GM10248 (cell line): ENCODE measurements around the gene ST6GALNAC6.

Experiments used
- CTCF ChIA-PET: fragments of 300-600 bp; sonication (Branson Sonifier 250); formaldehyde crosslinking; extraction: SDS; loops from one replicate; lab custom pipeline; 2021; ENCODE audit warnings: antibody characterized with exemption; lab: Yijun Ruan, JAX
- POLR2A ChIA-PET: fragments of 350-650 bp; sonication (Branson Sonifier 250); formaldehyde crosslinking; extraction: SDS; loops from one replicate; lab custom pipeline; 2020; ENCODE audit warnings: antibody characterized with exemption; lab: Yijun Ruan, JAX
- DNase-seq: peaks from one replicate; pipeline ENCODE4 v3.0.0; 2012; ENCODE audit errors: extremely low spot score
- TF ChIP-seq, protein P1 (sequence below): IDR thresholded peaks from 2 replicates; pipeline ENCODE4 v1.5.1; 2012; ENCODE audit warnings: mild to moderate bottlenecking, low read depth; ENCODE audit errors: extremely low read depth, missing control alignments, control extremely low read depth

The ST6GALNAC6 gene, protein sequence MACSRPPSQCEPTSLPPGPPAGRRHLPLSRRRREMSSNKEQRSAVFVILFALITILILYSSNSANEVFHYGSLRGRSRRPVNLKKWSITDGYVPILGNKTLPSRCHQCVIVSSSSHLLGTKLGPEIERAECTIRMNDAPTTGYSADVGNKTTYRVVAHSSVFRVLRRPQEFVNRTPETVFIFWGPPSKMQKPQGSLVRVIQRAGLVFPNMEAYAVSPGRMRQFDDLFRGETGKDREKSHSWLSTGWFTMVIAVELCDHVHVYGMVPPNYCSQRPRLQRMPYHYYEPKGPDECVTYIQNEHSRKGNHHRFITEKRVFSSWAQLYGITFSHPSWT

DNA sequence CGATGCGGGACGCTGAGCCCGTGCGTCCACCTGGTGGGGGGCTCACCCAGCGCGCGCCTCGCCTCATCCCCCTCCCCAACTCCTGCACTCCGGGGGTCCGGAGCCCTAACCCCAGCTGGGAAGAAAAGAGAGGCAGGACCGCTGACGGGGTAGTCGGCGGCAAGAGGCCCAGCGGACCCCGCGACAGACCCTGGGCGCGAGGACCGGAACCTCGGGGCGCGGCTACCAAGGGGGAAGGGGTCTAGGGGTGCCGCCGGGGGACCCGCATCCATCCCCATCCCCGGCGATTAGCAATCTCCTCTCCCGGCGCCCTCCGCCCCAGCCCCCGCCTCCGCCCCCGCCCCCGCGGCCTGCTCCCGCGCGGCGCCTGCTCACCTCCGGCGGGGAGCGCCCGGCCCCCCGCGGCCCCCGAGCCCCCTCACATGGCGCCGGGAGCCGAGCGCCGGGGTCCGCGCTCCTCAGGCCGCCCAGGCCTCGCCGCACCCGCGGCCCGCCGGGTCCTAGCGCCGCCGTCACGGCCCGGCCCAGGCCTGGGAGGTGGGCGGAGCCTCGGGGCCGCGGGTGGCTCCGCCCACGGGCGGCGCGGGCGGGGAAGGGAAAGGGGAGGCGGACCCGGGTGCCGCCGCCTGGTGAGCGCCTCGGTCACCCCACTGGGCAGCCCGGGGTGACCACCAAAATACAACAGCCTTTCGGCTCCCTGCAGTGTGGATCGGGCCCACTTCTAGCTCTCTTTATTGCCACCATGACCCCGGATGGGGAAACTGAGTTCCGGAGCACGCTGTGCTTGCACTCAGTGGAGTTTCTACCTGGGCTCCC, at the start of gene ST6GALNAC6:
ST6GALNAC6 (minus strand) TSS at position 476 of the 816 bp plus-strand sequence. CDS start 1,622 bp downstream, outside the sequence.
- peak; percentile 93 for DNase-seq

DNA sequence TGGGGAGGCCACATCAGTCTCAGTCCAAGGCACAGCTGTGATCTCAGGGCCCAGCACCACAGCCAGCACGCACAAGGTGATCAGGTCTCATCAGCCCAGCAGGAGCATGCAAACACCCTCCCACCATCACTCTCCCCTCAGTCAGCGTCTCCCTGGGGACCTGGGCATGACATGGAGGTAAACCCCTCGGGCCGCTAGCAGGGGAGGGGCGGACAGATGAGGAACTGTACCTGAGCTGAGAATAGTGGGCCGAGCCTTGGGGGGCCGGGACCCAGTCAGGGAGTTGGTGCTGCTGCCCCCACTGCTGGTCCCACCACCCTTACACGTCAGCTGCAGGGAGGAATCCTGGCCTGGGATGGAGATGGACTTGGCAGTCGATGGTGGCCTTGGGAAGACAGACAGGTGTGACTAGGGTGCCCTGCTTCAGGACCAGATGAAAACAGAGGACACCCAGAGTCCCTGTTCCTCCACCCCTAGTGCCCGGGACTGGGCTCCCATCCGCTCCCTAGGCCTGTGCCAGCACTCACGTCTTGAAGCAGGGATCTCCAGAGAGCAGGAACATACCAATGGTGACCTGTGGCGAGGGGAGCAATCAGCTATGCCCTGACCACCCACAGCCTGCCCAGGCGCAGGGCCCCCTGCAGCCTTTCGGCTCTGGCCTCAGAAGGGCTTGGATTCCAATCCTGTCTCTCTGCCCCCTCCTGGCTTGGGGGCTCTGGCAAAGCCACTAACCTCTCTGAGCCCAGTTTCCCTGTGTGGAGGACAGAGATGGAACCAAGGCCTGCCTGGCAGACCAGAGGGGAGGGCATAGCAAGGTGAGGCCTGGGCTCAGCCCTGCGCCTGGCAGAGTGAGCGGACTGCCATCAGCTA, 48.7 kb upstream of the ST6GALNAC6 start:
- no peak for DNase-seq
- TF ChIP-seq, protein P1, sequence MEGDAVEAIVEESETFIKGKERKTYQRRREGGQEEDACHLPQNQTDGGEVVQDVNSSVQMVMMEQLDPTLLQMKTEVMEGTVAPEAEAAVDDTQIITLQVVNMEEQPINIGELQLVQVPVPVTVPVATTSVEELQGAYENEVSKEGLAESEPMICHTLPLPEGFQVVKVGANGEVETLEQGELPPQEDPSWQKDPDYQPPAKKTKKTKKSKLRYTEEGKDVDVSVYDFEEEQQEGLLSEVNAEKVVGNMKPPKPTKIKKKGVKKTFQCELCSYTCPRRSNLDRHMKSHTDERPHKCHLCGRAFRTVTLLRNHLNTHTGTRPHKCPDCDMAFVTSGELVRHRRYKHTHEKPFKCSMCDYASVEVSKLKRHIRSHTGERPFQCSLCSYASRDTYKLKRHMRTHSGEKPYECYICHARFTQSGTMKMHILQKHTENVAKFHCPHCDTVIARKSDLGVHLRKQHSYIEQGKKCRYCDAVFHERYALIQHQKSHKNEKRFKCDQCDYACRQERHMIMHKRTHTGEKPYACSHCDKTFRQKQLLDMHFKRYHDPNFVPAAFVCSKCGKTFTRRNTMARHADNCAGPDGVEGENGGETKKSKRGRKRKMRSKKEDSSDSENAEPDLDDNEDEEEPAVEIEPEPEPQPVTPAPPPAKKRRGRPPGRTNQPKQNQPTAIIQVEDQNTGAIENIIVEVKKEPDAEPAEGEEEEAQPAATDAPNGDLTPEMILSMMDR, result no peak
- POLR2A ChIA-PET, result no interaction called here

More for the DNA sequence above, at the start of gene ST6GALNAC6:
- TF ChIP-seq, protein P1, result no peak
- ChIA-PET POLR2A (interaction anchor here (0.5 kb wide), 1 partner anchor 739 kb away, joined by 3 read pairs; no protein-coding TSS in a partner anchor), CTCF (interaction anchor here (0.6 to 2.6 kb wide), 6 partner anchors 10 to 165 kb away, joined by 3 to 14 read pairs (median 6); partner anchors contain the start of genes ST6GALNAC4 and TOR2A)

DNA sequence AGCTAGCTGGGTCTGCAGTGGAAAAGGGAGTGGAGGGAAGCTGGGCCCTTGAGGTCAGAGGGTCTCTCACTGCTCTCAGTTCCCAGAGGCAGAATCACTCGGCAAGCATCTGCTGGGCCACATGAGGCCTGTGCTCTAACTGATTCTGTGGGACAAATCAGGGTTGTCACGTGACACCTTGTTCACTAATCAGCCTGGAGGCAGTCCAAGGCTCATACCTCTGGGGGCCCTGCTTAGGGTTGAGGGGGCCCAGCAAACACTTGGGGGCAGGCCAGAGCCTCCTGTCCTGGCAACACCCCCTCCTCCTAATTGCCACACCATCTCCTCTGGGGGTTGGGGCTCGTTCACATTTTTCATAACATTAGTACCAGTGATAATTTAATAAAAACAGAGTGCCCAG, 47.3 kb upstream of the ST6GALNAC6 start:
- CTCF ChIA-PET, result interaction anchor here (0.7 to 25.1 kb wide), 4 partner anchors 15 to 171 kb away, joined by 3 to 615 read pairs (median 134); partner anchors contain the start of gene EEIG1
- TF ChIP-seq, protein P1, result no peak
- POLR2A ChIA-PET, result no interaction called here
- DNase-seq, result no peak

More for the DNA sequence above, 48.7 kb upstream of the ST6GALNAC6 start:
- CTCF ChIA-PET, result interaction anchor here (1.2 to 25.1 kb wide), 3 partner anchors 14 to 170 kb away, joined by 4 to 615 read pairs (median 263); no protein-coding TSS in a partner anchor

DNA sequence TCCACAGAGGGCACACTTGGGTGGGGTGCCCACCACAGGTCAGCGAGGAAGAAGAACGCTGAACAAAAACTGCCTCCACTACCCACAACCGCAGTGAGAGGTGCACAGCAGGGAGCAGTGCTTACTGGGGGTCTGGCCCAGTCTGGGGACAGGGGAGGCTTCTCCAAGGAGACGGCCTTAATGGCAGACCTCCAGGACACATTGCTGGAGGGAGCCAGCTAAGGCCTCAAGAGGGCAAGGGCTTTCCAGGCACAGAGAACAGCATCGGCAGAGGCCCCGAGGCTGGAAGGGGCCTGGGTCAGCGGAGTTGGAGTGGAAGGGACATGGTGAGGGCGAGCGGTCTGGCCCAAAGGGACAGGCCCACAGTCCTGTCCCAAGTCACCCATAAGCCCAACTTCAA, 46.5 kb upstream of the ST6GALNAC6 start:
- no peak for DNase-seq
- CTCF ChIA-PET, result interaction anchor here (0.7 to 25.1 kb wide), 5 partner anchors 14 to 93 kb away, joined by 3 to 615 read pairs (median 48); partner anchors contain the start of genes EEIG1 and PIP5KL1
- POLR2A ChIA-PET, result no interaction called here
- TF ChIP-seq, protein P1, result no peak

DNA sequence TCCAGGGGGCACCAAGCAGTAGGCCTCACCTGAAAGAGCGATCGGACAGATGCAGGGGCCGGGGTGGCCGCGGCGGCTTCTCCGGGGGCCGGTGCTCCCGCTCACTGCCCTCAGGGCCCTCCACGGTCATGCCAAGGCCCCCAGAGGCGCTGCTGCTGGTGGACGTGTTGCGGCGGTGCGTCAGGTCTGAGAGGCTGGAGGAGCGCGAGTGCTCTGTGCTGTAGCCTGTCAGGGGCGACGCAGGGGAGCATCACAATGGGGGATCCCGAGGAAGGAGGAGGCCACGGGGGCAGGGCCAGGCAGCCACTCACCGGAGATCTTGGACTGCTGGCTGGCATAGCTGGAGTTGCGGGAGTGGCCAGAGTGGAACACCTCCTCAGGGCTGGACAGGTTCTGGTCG, 45.9 kb upstream of the ST6GALNAC6 start:
- ChIA-PET POLR2A (no interaction called here), CTCF (interaction anchor here (1.5 to 25.1 kb wide), 4 partner anchors 13 to 93 kb away, joined by 5 to 615 read pairs (median 156); partner anchors contain the start of gene PIP5KL1)
- TF ChIP-seq, protein P1, result no peak
- DNase-seq, result no peak
